Activated T-helper 17 cell treated with anti-CD3 and anti-CD28 coated beads, Interleukin-2, amount 50 U/mL, for 72 hours (primary cell): ENCODE measurements around the gene ITGBL1. TPM values are rescaled to one million over a fixed set of nuclear protein-coding genes. Genes with fewer than 3 reads are reported as not detected.

ENCODE experiments used
- ATAC-seq: fragments of 150-1000 bp; cut with Tn5 transposase; replicated peaks from 2 replicates; pipeline ENCODE4 v1.10.0; 2021; ENCODE audit warnings: mild to moderate bottlenecking, moderate library complexity
- H3K27ac Mint-ChIP-seq: one replicate; pipeline ENCODE4 v1.8.0; 2022; ENCODE audit warnings: mixed read lengths
- H3K27me3 Mint-ChIP-seq: one replicate; pipeline ENCODE4 v1.8.0; 2022; ENCODE audit warnings: mixed read lengths
- H3K36me3 Mint-ChIP-seq: one replicate; pipeline ENCODE4 v1.8.0; 2022; ENCODE audit warnings: low read depth, mild to moderate bottlenecking, mixed read lengths
- H3K4me1 Mint-ChIP-seq: one replicate; pipeline ENCODE4 v1.8.0; 2022; ENCODE audit warnings: mixed read lengths
- H3K4me3 Mint-ChIP-seq: one replicate; pipeline ENCODE4 v1.8.0; 2022; ENCODE audit warnings: mild to moderate bottlenecking, mixed read lengths
- H3K9me3 Mint-ChIP-seq: one replicate; pipeline ENCODE4 v1.8.0; 2022; ENCODE audit warnings: mixed read lengths
- total RNA-seq, 2 donors: library from RNA; stranded (reverse); gene quantifications; one replicate each; pipeline ENCODE4 v1.2.3, GENCODE V29; 2022

The ITGBL1 gene
- total RNA-seq, 2 donors from 2014 or later = 0.05 TPM; not detected in 1

GRCh38 chr13:101590479-101590878 lies 138.0 kb downstream of the ITGBL1 start:
- Mint-ChIP-seq H3K4me3 (no peak overlapping the region), H3K27me3 (peaks cover 17% of the 10 kb centered on the region), H3K36me3 (no peaks in the 10 kb centered on the region), H3K4me1 (no peaks in the 10 kb centered on the region), H3K27ac (no peak overlapping the region), H3K9me3 (no peaks in the 10 kb centered on the region)
- no peak for ATAC-seq

DNA sequence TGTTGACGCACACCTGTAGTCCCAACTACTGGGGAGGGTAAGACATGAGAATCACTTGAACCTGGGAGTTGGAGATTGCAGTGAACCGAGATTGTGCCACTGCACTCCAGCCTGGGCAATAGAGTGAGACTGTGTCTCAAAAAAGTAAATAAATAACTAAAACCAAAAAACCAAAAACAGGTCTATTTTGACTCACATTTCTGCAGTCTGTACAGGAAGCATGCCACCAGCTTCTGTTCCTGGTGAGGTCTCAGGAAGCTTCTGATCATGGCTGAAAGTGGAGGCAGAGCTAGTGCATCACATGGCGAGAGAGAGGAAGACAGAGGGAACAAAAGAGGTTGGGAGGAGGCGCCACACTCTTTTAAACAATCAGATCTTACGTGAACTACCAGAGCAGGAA lies 142.5 kb downstream of the ITGBL1 start:
- Mint-ChIP-seq H3K9me3 (no peaks in the 10 kb centered on the region), H3K27ac (no peak overlapping the region), H3K4me3 (no peak overlapping the region), H3K36me3 (no peaks in the 10 kb centered on the region), H3K4me1 (no peaks in the 10 kb centered on the region), H3K27me3 (peaks cover 3% of the 10 kb centered on the region)
- no peak for ATAC-seq

- no peak overlapping the region for H3K4me3 Mint-ChIP-seq
- H3K9me3 Mint-ChIP-seq = no peaks in the 10 kb centered on the region
- ATAC-seq = no peak
- H3K36me3 Mint-ChIP-seq = no peaks in the 10 kb centered on the region
- H3K27me3 Mint-ChIP-seq = peaks cover 6% of the 10 kb centered on the region
- no peak overlapping the region for H3K27ac Mint-ChIP-seq
- H3K4me1 Mint-ChIP-seq = no peaks in the 10 kb centered on the region
These were observed 144.3 kb downstream of the ITGBL1 start for GRCh38 chr13:101596803-101597202.

GRCh38 chr13:101611491-101612475 lies 159.3 kb downstream of the ITGBL1 start:
- H3K27me3 Mint-ChIP-seq = peaks cover 15% of the 10 kb centered on the region
- H3K4me1 Mint-ChIP-seq = no peaks in the 10 kb centered on the region
- H3K36me3 Mint-ChIP-seq = no peaks in the 10 kb centered on the region
- H3K27ac Mint-ChIP-seq = no peak overlapping the region
- H3K9me3 Mint-ChIP-seq = no peaks in the 10 kb centered on the region
- H3K4me3 Mint-ChIP-seq = no peak overlapping the region
- no peak for ATAC-seq

GRCh38 chr13:101612735-101613134 lies 160.3 kb downstream of the ITGBL1 start:
- H3K27ac Mint-ChIP-seq = no peak overlapping the region
- H3K4me3 Mint-ChIP-seq = no peak overlapping the region
- ATAC-seq = no peak
- peaks cover 15% of the 10 kb centered on the region for H3K27me3 Mint-ChIP-seq
- H3K36me3 Mint-ChIP-seq = no peaks in the 10 kb centered on the region
- no peaks in the 10 kb centered on the region for H3K9me3 Mint-ChIP-seq
- no peaks in the 10 kb centered on the region for H3K4me1 Mint-ChIP-seq

DNA sequence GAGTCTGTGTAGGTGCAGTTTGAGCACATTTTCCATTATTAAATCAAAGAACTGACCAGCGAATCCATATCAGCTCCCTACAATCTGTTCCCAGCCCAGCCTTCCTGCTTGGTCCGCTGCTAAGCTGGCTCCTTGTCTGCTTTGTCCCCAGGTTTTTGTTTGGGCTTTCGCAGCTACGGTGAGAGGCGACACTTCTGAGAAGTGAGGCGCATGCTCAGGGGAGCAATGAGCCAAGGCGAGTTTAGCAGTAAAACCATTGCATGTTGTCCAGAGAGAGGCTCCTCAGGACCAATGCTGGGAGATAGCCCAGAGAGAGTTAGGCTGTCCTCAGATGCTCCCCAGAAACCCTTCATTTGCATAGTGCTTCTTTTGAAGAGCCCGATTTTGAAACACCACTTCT lies 162.0 kb downstream of the ITGBL1 start:
- H3K4me1 Mint-ChIP-seq = peaks cover 4% of the 10 kb centered on the region
- ATAC-seq = no peak
- no peaks in the 10 kb centered on the region for H3K36me3 Mint-ChIP-seq

DNA sequence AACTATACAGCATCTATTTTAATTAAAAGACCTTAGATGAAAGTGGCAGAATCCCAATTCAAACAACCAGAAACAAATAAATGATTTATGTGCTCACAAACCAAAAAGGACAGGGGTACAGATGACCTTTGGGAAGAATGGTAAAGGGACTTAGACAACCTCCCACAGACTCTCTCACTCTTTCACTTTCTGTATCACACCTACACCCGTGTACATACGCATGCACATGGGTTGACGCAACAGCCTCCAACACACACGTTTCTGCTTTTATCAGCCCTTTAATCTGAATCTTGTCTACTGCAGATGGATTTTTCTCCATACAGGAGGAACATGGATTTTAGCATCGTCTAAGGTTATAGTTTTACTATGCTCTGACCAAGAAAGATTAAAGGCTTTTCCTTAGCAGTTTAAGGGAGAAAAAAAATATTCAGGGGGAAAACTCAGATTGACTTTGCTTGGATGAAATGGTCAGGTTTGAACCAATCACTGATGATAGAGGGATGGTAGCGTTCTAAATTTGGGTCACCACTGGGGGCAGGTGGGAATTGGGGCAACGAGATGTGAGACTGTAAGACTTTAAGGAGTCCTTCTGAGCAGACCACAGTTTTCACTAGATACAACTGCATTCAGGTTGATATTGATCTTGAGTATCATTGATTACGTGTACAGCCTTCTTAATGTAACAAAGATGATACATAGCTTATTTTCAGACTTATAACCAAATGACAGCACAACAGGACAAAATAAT lies 166.1 kb downstream of the ITGBL1 start:
- Mint-ChIP-seq H3K27me3 (peaks cover 11% of the 10 kb centered on the region), H3K9me3 (no peaks in the 10 kb centered on the region), H3K4me3 (peak overlapping the region; percentile 61), H3K27ac (peak overlapping the region; percentile 57), H3K4me1 (peaks cover 4% of the 10 kb centered on the region), H3K36me3 (no peaks in the 10 kb centered on the region)
- peak; percentile 92 for ATAC-seq

More for the DNA sequence above, 162.0 kb downstream of the ITGBL1 start:
- Mint-ChIP-seq H3K27ac (no peak overlapping the region), H3K9me3 (no peaks in the 10 kb centered on the region), H3K27me3 (peaks cover 15% of the 10 kb centered on the region), H3K4me3 (no peak overlapping the region)

DNA sequence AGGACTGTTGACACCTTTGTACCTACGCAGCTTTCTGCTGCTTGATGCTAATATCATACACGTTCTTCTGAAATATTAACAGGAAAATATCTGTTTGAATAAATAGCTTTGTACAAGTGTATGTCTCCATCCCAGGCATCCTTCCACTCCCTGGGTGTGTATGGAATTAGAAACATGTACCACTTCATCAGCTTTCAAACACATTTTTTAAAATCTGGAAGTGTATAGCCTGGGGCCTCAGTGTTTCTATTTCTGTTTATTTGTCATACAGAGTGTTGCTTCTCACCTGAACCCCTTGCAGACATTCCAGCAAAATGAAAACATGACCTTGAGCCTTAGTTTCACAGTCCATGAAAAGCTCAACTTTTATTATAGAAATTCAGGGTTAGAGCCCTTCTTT lies 168.6 kb downstream of the ITGBL1 start:
- no peak for ATAC-seq
- no peak overlapping the region for H3K27ac Mint-ChIP-seq
- no peaks in the 10 kb centered on the region for H3K9me3 Mint-ChIP-seq
- H3K4me3 Mint-ChIP-seq = no peak overlapping the region
- no peaks in the 10 kb centered on the region for H3K36me3 Mint-ChIP-seq
- H3K4me1 Mint-ChIP-seq = peaks cover 12% of the 10 kb centered on the region
- H3K27me3 Mint-ChIP-seq = peaks cover under 1% of the 10 kb centered on the region

GRCh38 chr13:101623470-101624209 lies 171.2 kb downstream of the ITGBL1 start:
- Mint-ChIP-seq H3K4me3 (peak overlapping the region; percentile 27), H3K4me1 (peaks cover 25% of the 10 kb centered on the region), H3K36me3 (no peaks in the 10 kb centered on the region), H3K9me3 (no peaks in the 10 kb centered on the region), H3K27me3 (no peaks in the 10 kb centered on the region), H3K27ac (no peak overlapping the region)
- ATAC-seq = no peak

DNA sequence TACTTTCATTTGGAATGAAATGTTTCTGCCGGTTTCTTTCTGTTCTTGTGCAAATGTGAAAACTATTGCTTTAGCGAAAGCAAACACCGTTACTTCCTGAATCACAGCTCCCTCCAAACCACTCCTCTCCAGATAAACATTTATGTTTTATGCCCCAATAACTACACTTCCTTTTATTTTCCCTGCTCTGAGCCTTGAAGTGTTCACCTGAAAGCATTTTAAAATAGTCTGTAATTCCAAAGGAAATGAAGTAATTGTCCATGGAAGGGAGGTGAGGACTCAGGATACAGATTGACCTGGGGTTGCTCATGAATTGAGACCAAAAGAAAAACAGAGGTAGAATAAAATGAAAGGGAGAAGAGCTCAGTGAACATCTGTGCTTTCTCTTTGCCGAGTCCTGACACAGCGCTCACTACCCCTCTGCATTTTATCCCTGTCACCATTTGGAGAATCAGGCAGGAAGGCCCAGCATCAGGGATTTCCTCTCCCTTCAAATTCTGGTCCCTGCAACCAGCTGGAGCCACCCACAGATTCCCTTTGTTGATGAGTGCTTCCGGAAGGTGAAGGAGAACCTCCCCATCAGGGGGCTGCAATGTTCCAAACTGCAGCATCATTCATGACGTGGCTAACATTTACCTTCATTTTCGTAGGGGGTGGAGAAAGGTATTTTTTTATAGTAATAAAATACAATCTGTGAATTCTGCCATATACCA lies 171.9 kb downstream of the ITGBL1 start:
- H3K4me3 Mint-ChIP-seq = peak overlapping the region; percentile 27
- H3K9me3 Mint-ChIP-seq = no peaks in the 10 kb centered on the region
- no peaks in the 10 kb centered on the region for H3K36me3 Mint-ChIP-seq
- no peak overlapping the region for H3K27ac Mint-ChIP-seq
- no peaks in the 10 kb centered on the region for H3K27me3 Mint-ChIP-seq
- no peak for ATAC-seq
- peaks cover 23% of the 10 kb centered on the region for H3K4me1 Mint-ChIP-seq

DNA sequence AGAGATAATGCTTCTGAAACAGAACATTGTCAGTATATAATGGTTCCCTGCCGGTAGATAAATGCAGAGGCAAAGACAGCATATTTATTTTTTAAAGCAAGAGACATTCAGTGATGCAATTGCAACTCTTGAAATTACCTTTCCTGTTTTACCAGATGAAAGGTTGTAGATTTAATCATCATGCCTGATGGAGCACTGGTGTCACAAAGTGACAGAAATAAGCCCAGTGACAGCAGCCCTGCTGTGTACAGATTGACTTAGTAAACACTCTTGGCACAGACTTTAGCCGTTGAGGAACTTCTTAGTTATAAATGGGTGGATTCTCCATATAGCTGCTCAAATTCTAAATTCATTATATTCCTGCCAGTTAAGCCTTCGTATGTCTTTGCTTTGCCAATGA lies 172.5 kb downstream of the ITGBL1 start:
- Mint-ChIP-seq H3K4me3 (peak overlapping the region; percentile 27), H3K4me1 (peaks cover 23% of the 10 kb centered on the region), H3K36me3 (no peaks in the 10 kb centered on the region), H3K27ac (no peak overlapping the region), H3K9me3 (no peaks in the 10 kb centered on the region), H3K27me3 (no peaks in the 10 kb centered on the region)
- ATAC-seq = peak; percentile 38

DNA sequence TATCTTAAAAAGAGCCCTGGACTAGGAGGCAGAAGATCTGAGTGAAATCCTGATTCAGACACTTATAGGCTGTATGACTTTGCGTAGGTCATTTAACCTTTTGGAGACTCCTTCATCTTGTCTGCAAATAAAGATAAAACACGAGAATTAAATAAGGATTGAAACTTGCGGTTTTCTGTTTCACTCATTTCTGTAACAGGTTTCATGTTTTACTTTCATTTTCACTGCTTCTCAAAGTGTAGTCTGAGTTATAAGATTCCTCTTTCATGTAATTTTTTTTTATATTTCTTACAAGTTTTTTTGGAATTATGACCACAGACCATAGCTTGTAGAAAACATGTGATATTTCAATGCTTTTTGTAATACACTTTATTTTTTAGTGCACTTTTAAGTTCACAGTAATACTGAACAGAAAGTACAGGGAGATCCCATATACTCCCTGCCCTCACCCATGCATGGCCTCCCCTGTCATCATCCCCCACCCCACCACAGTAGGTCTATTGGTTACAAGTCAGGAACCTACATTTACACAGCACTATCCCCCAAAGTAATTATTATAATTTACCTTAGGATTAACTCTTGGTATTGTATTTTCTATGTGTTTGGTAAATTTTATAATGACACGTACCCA lies 174.6 kb downstream of the ITGBL1 start:
- no peaks in the 10 kb centered on the region for H3K9me3 Mint-ChIP-seq
- peak; percentile 86 for ATAC-seq
- H3K27me3 Mint-ChIP-seq = peaks cover 6% of the 10 kb centered on the region
- H3K4me3 Mint-ChIP-seq = peak overlapping the region; percentile 56
- H3K36me3 Mint-ChIP-seq = no peaks in the 10 kb centered on the region
- H3K4me1 Mint-ChIP-seq = peaks cover 23% of the 10 kb centered on the region
- H3K27ac Mint-ChIP-seq = peak overlapping the region; percentile 63

DNA sequence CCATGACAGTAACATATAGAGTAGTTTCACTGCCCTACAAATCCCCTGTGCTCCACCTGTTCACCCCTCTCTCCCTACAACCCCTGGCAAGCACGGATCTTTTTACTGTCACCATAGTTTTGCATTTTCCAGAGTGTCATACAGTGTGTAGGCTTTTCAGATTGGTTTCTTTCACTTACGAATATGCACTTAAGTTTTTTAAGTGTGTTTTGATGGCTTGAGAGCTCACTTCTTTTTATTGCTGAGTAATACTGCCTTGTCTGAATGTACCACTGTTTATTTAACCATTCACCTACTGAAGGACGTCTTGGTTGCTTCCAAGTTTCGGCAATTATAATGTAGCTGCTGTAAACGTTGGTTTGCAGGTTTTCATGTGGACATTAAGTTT lies 175.1 kb downstream of the ITGBL1 start:
- Mint-ChIP-seq H3K4me1 (peaks cover 23% of the 10 kb centered on the region), H3K27me3 (peaks cover 6% of the 10 kb centered on the region), H3K36me3 (no peaks in the 10 kb centered on the region), H3K4me3 (peak overlapping the region; percentile 56), H3K27ac (peak overlapping the region; percentile 63), H3K9me3 (no peaks in the 10 kb centered on the region)
- peak; percentile 48 for ATAC-seq
